H1 (cell line): ENCODE data around the gene ELOVL6. TPM values are rescaled to one million over a fixed set of nuclear protein-coding genes. Genes with fewer than 3 reads are reported as not detected.

ENCODE experiments used
- CTCF ChIA-PET: fragments of 300-600 bp; sonication (Branson Sonifier 250); formaldehyde crosslinking; loops from one replicate; lab custom pipeline; 2021; ENCODE audit not compliant: partially characterized antibody; lab: Charles Lee
- POLR2A ChIA-PET: fragments of 300-600 bp; sonication (Branson Sonifier 250); formaldehyde crosslinking; loops from one replicate; lab custom pipeline; 2021; ENCODE audit warnings: inconsistent platforms; ENCODE audit not compliant: partially characterized antibody; lab: Charles Lee
- DNase-seq, 2 experiments: peaks; one replicate each; pipeline versions ENCODE4 v3.0.0 to v3.0.0-alpha.2; 2010 to 2022; ENCODE audit warnings: low spot score in 2 of 2, low read depth in 1 of 2, mixed read lengths in 1 of 2
- FAIRE-seq: peaks from 2 replicates; lab custom pipeline; 2011; peaks lifted over from hg19 to GRCh38; lab: Jason Lieb, UNC
- H2AFZ ChIP-seq: 2 replicates; pipeline ENCODE4 v1.8.1; 2012; ENCODE audit warnings: low read length, inconsistent platforms
- H2AK5ac ChIP-seq: 2 replicates; pipeline ENCODE4 v1.6.1; 2013; ENCODE audit warnings: low read depth, low read length
- H2BK120ac ChIP-seq: replicated peaks from 2 replicates; pipeline ENCODE3; 2013; ENCODE audit warnings: low read depth, low read length, inconsistent platforms
- H2BK12ac ChIP-seq: 2 replicates; pipeline ENCODE4 v1.6.1; 2013; ENCODE audit warnings: low read depth, low read length
- H2BK15ac ChIP-seq: 2 replicates; pipeline ENCODE4 v1.6.1; 2013; ENCODE audit warnings: low read length
- H2BK20ac ChIP-seq: 2 replicates; pipeline ENCODE4 v1.6.1; 2013; ENCODE audit warnings: low read length
- H2BK5ac ChIP-seq: 2 replicates; pipeline ENCODE4 v1.6.1; 2013; ENCODE audit warnings: low read depth, low read length
- H3K14ac ChIP-seq: 2 replicates; pipeline ENCODE4 v1.6.1; 2013; ENCODE audit warnings: inconsistent platforms; ENCODE audit not compliant: insufficient read length
- H3K18ac ChIP-seq: 2 replicates; pipeline ENCODE4 v1.6.1; 2013; ENCODE audit warnings: low read length; ENCODE audit errors: extremely low read depth
- H3K23ac ChIP-seq: 2 replicates; pipeline ENCODE4 v1.6.1; 2013; ENCODE audit warnings: inconsistent platforms; ENCODE audit not compliant: insufficient read length
- H3K23me2 ChIP-seq: 2 replicates; pipeline ENCODE4 v1.6.1; 2013; ENCODE audit warnings: low read depth, low read length
- H3K27ac ChIP-seq: 2 replicates; pipeline ENCODE4 v1.6.1; 2011; ENCODE audit warnings: low read depth, low read length, inconsistent platforms
- H3K27me3 ChIP-seq, 4 experiments: replicated peaks in 1 of 4; 1 replicate in 1 of 4; 2 replicates in 3 of 4; pipeline versions ENCODE4 v1.6.1 to v1.8.1; 2011 to 2013; ENCODE audit warnings: low read length in 3 of 4, mild to moderate bottlenecking in 3 of 4, inconsistent platforms in 2 of 4, mixed read lengths in 2 of 4, moderate library complexity in 1 of 4; ENCODE audit not compliant: control insufficient read depth in 3 of 4, insufficient read depth in 3 of 4; ENCODE audit errors: extremely low read depth in 1 of 4
- H3K36me3 ChIP-seq, 4 experiments: 2 replicates each; pipeline versions ENCODE4 v1.6.1 to v1.8.1; 2011 to 2013; ENCODE audit warnings: mild to moderate bottlenecking in 4 of 4, low read length in 3 of 4, moderate library complexity in 2 of 4, control low read depth in 1 of 4, inconsistent platforms in 1 of 4; ENCODE audit not compliant: insufficient read depth in 4 of 4, control insufficient read depth in 2 of 4
- H3K4ac ChIP-seq: replicated peaks from 2 replicates; pipeline ENCODE3; 2013; ENCODE audit warnings: low read length, low read depth, mixed read lengths, inconsistent platforms; ENCODE audit not compliant: insufficient read length
- H3K4me1 ChIP-seq, 4 experiments: replicated peaks in 1 of 4; 1 replicate in 1 of 4; 2 replicates in 3 of 4; pipeline versions ENCODE4 v1.6.1 to v1.8.1; 2011 to 2013; ENCODE audit warnings: low read length in 3 of 4, inconsistent platforms in 2 of 4, mixed read lengths in 1 of 4; ENCODE audit not compliant: insufficient read depth in 4 of 4, control insufficient read depth in 3 of 4
- H3K4me2 ChIP-seq, 2 experiments: 2 replicates each; pipeline versions ENCODE4 v1.6.1 to v1.8.1; 2011 to 2013; ENCODE audit warnings: low read depth in 2 of 2, low read length in 2 of 2, control low read depth in 1 of 2, inconsistent platforms in 1 of 2, mild to moderate bottlenecking in 1 of 2; ENCODE audit not compliant: insufficient read depth in 1 of 2
- H3K4me3 ChIP-seq, 4 experiments: fragments of 200-600, 300-600 bp in 1 of 4; sonication (generic), shearing (Covaris generic), sonication (Bioruptor Twin) in 1 of 4; 2 replicates each; pipeline versions ENCODE4 v1.5.1 to v1.8.1; 2011 to 2016; ENCODE audit warnings: low read length in 4 of 4, low read depth in 3 of 4, control low read depth in 2 of 4, inconsistent platforms in 2 of 4, mild to moderate bottlenecking in 2 of 4, mixed read lengths in 1 of 4, moderate library complexity in 1 of 4; ENCODE audit not compliant: insufficient read depth in 2 of 4; ENCODE audit errors: extremely low read depth in 1 of 4
- H3K56ac ChIP-seq: replicated peaks from 2 replicates; pipeline ENCODE3; 2013; ENCODE audit warnings: low read depth, mild to moderate bottlenecking, mixed read lengths, low read length, inconsistent platforms; ENCODE audit not compliant: insufficient read length
- H3K79me1 ChIP-seq: 2 replicates; pipeline ENCODE4 v1.6.1; 2013; ENCODE audit warnings: low read depth, low read length, control low read depth
- H3K79me2 ChIP-seq, 2 experiments: 2 replicates each; pipeline versions ENCODE4 v1.6.1 to v1.8.1; 2012 to 2013; ENCODE audit warnings: low read length in 2 of 2, mild to moderate bottlenecking in 2 of 2, inconsistent platforms in 1 of 2; ENCODE audit not compliant: insufficient read depth in 2 of 2, control insufficient read depth in 1 of 2
- H3K9ac ChIP-seq, 4 experiments: replicated peaks in 1 of 4; 1 replicate in 1 of 4; 2 replicates in 3 of 4; pipeline versions ENCODE4 v1.6.1 to v1.8.1; 2011 to 2013; ENCODE audit warnings: low read depth in 3 of 4, low read length in 3 of 4, control low read depth in 2 of 4, mild to moderate bottlenecking in 2 of 4, moderate library complexity in 2 of 4, inconsistent platforms in 1 of 4; ENCODE audit errors: extremely low read depth in 1 of 4
- H3K9me3 ChIP-seq, 2 experiments: 2 replicates each; pipeline versions ENCODE4 v1.6.1 to v1.8.1; 2012 to 2013; ENCODE audit warnings: mild to moderate bottlenecking in 2 of 2, moderate library complexity in 2 of 2, control low read depth in 1 of 2, inconsistent platforms in 1 of 2, low read depth in 1 of 2, low read length in 1 of 2, mixed read lengths in 1 of 2; ENCODE audit not compliant: insufficient read depth in 2 of 2
- H4K20me1 ChIP-seq, 2 experiments: replicated peaks in 1 of 2; 2 replicates each; pipeline versions ENCODE3 to v1.8.1; 2011 to 2013; ENCODE audit warnings: inconsistent platforms in 2 of 2, low read length in 2 of 2, mild to moderate bottlenecking in 1 of 2; ENCODE audit not compliant: insufficient read depth in 2 of 2, control insufficient read depth in 1 of 2
- H4K5ac ChIP-seq: 2 replicates; pipeline ENCODE4 v1.6.1; 2013; ENCODE audit warnings: low read length, low read depth, mixed read lengths, inconsistent platforms; ENCODE audit not compliant: insufficient read length
- H4K8ac ChIP-seq: 2 replicates; pipeline ENCODE4 v1.8.0; 2013; ENCODE audit warnings: mild to moderate bottlenecking, moderate library complexity, low read length, inconsistent platforms; ENCODE audit not compliant: insufficient read depth; ENCODE audit errors: extremely low read depth
- H4K91ac ChIP-seq: replicated peaks from 2 replicates; pipeline ENCODE3; 2013; ENCODE audit warnings: low read length, mixed read lengths, inconsistent platforms; ENCODE audit not compliant: insufficient read length
- BRCA1 ChIP-seq: IDR thresholded peaks from 2 replicates; pipeline ENCODE4 v1.6.1; 2012; ENCODE audit warnings: low read depth, low read length, improper control_type of control experiment
- CBX8 ChIP-seq: fragments of 300-800, 300-1000 bp; sonication (generic); IDR thresholded peaks from 2 replicates; pipeline ENCODE4 v1.7.1; 2016; ENCODE audit warnings: low read depth, low read length, borderline replicate concordance
- CREB1 ChIP-seq: IDR thresholded peaks from 2 replicates; pipeline ENCODE4 v1.6.1; 2012; ENCODE audit warnings: inconsistent platforms
- FOSL1 ChIP-seq: IDR thresholded peaks from 2 replicates; pipeline ENCODE4 v1.6.1; 2011; ENCODE audit warnings: mild to moderate bottlenecking, low read depth, low read length, moderate library complexity; ENCODE audit not compliant: insufficient read depth
- JUN ChIP-seq: IDR thresholded peaks from 2 replicates; pipeline ENCODE4 v1.6.1; 2011; ENCODE audit warnings: low read depth, mild to moderate bottlenecking, improper control_type of control experiment, low read length
- KDM1A ChIP-seq: fragments of 200-600, 300-600 bp; sonication (generic); IDR thresholded peaks from 2 replicates; pipeline ENCODE4 v1.7.1; 2016; ENCODE audit warnings: mild to moderate bottlenecking, low read length, borderline replicate concordance
- KDM4A ChIP-seq: IDR thresholded peaks from one replicate; pipeline ENCODE4 v1.7.1; 2012; ENCODE audit warnings: low read depth, mild to moderate bottlenecking, moderate library complexity, low read length, inconsistent platforms; ENCODE audit not compliant: severe bottlenecking
- MAX ChIP-seq: IDR thresholded peaks from 2 replicates; pipeline ENCODE4 v1.6.1; 2012; ENCODE audit warnings: inconsistent platforms
- POLR2A ChIP-seq, 2 experiments: IDR thresholded peaks; 1 replicate in 1 of 2; 2 replicates in 1 of 2; pipeline ENCODE4 v1.6.1; 2011; ENCODE audit warnings: low read depth in 2 of 2, low read length in 2 of 2, mild to moderate bottlenecking in 2 of 2; ENCODE audit errors: control extremely low read depth in 1 of 2
- RFX5 ChIP-seq: IDR thresholded peaks from 2 replicates; pipeline ENCODE4 v1.6.1; 2011; ENCODE audit warnings: low read depth, low read length, improper control_type of control experiment, borderline replicate concordance
- RNF2 ChIP-seq: fragments of 200-900, 300-1000 bp; sonication (generic); IDR thresholded peaks from 2 replicates; pipeline ENCODE4 v1.7.1; 2016; ENCODE audit warnings: borderline replicate concordance, low read depth, mild to moderate bottlenecking, antibody characterized with exemption, low read length; ENCODE audit not compliant: poor library complexity, severe bottlenecking; ENCODE audit errors: missing control alignments
- RXRA ChIP-seq: IDR thresholded peaks from 2 replicates; pipeline ENCODE4 v1.6.1; 2011; ENCODE audit warnings: low read depth, mild to moderate bottlenecking, low read length, moderate library complexity; ENCODE audit not compliant: insufficient read depth
- SIRT6 ChIP-seq: IDR thresholded peaks from one replicate; pipeline ENCODE4 v1.7.1; 2012; ENCODE audit warnings: low read length, inconsistent platforms
- SIX5 ChIP-seq: IDR thresholded peaks from 2 replicates; pipeline ENCODE4 v1.6.1; 2011; ENCODE audit warnings: mild to moderate bottlenecking, low read depth, low read length
- SUZ12 ChIP-seq: fragments of 200-600 bp; sonication (generic); IDR thresholded peaks from 2 replicates; pipeline ENCODE4 v1.6.1; 2012; ENCODE audit warnings: mild to moderate bottlenecking, inconsistent platforms, low read length, moderate library complexity, mixed read lengths
- WGBS, 2 experiments: shearing (Covaris generic) in 1 of 2; methylation state at CpG; one replicate each; pipeline versions ENCODE4 v1.1.6 to v1.1.7; 2013 to 2015; ENCODE audit warnings: low lambda C conversion rate in 2 of 2, mixed read lengths in 2 of 2, inconsistent platforms in 1 of 2, low coverage in 1 of 2, missing lambda C conversion rate in 1 of 2; ENCODE audit not compliant: insufficient replicate concordance in 2 of 2, insufficient coverage in 1 of 2, insufficient read length in 1 of 2; ENCODE audit errors: extremely low coverage in 1 of 2, missing lambda C conversion rate in 1 of 2; 5-methylcytosine and 5-hydroxymethylcytosine counted together
- polyA plus RNA-seq, 7 experiments: library from polyadenylated mRNA; depleted of rRNA in 3 of 7; stranded (reverse) in 5 of 7; unstranded in 2 of 7; fragments of >200 nt in 5 of 7; fragments of 200-250 nt in 2 of 7; gene quantifications; 1 replicate in 5 of 7; 2 replicates in 1 of 7; 4 replicates in 1 of 7; pipeline versions ENCODE4 v1.2.1 to v1.2.3, GENCODE V29; 2011 to 2013; ENCODE audit warnings: missing spikeins in 2 of 7, mixed read lengths in 2 of 7
- total RNA-seq: library from RNA; stranded (reverse); fragmentation: NEBNext Ultra II Directional; extraction: Animal tissue kit (Norgen Biotek cat#: 25700); gene quantifications from 2 replicates; pipeline ENCODE4 v1.2.1, GENCODE V29; 2021

The ELOVL6 gene
- total and polyA plus RNA-seq, 2 of the 8 experiments (the other 6 are each of a cell fraction or from before 2014, with no cell fraction given): 27.8 to 86.6 TPM

DNA sequence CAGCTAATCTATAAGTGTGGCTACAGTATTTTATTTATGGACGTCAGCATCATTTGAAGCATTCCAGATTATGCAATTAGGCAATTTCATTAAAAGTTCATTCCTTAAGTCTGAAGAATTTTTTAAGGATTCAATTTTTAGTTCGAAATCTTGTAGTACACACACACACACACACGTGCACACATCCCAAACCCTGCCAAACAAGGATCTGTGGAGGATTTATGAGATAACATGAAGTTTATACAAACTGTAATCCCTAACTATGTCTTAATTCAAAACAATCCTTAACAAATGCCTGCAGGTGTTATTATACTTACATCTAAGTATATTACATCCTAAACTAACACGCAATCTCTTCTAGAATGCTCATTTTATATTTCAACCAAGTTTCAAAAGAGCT is 105.8 kb downstream of the ELOVL6 start:
- CTCF ChIA-PET: interaction anchor here (2.4 kb wide), 1 partner anchor 42 kb away, joined by 9 read pairs; no protein-coding TSS in a partner anchor
- no peak overlapping the region for H4K91ac ChIP-seq
- H3K4ac ChIP-seq: no peak overlapping the region
- H3K23ac ChIP-seq: no peak overlapping the region
- H4K5ac ChIP-seq: no peak overlapping the region
- no peaks in the 10 kb centered on the region; the same call in 1 of the 2 replicates for H3K23me2 ChIP-seq
- WGBS, 2 experiments: 94% methylated on average over 4 of the region's 4 CpGs; no CpG with 5 or more reads in 1 of the 2 experiments
- H3K9ac ChIP-seq: no peak overlapping the region
- H3K36me3 ChIP-seq: no peaks in the 10 kb centered on the region; a peak in 2 of 8 replicates
- H2AFZ ChIP-seq: no peak overlapping the region
- H2BK12ac ChIP-seq: no peak overlapping the region
- H3K79me1 ChIP-seq: no peaks in the 10 kb centered on the region; the same call in none of the 2 replicates
- POLR2A ChIA-PET: no interaction called here
- H3K79me2 ChIP-seq: peaks cover 0 to 29% of the 10 kb centered on the region in 2 experiments; a peak in 2 of 4 replicates
- no peak for FAIRE-seq
- H3K18ac ChIP-seq: no peak overlapping the region
- no peak overlapping the region for H2BK20ac ChIP-seq
- no peak overlapping the region for H2BK120ac ChIP-seq
- no peak overlapping the region for H3K27ac ChIP-seq
- H3K4me2 ChIP-seq: no peak overlapping the region
- H3K14ac ChIP-seq: no peak overlapping the region
- H3K9me3 ChIP-seq: no peaks in the 10 kb centered on the region
- no peak overlapping the region for H3K4me3 ChIP-seq
- no peak overlapping the region for H2BK5ac ChIP-seq
- peaks cover 0 to 4% of the 10 kb centered on the region in 2 experiments for H4K20me1 ChIP-seq
- H3K27me3 ChIP-seq: no peaks in the 10 kb centered on the region
- H2AK5ac ChIP-seq: no peak overlapping the region
- H3K4me1 ChIP-seq: peaks cover 1 to 12% (median 4%) of the 10 kb centered on the region in 4 experiments; a peak in 3 of 7 replicates
- no peak overlapping the region for H2BK15ac ChIP-seq
- DNase-seq: no peak
- no peak overlapping the region for H3K56ac ChIP-seq
- no peak overlapping the region for H4K8ac ChIP-seq
- TF ChIP-seq POLR2A (IDR thresholded peaks at IDR 0.05; ENCODE audit: control extremely low read depth in 1 of 2, low read depth in 2 of 2, low read length in 2 of 2) (no peak), JUN (no peak), KDM1A (no peak), RNF2 (no peak), KDM4A (no peak), SUZ12 (no peak), RFX5 (no peak), SIX5 (no peak), MAX (no peak), FOSL1 (no peak), CBX8 (no peak), RXRA (no peak), BRCA1 (no peak), SIRT6 (no peak), CREB1 (no peak)
